Fibroblast of the conjunctiva (primary cell): ENCODE data around the gene LENEP.

Experiments
- DNase-seq: peaks from one replicate; pipeline ENCODE4 v3.0.0-alpha.2; 2010; ENCODE audit warnings: low read depth

The LENEP gene

GRCh38 chr1:154960446-154961136 lies 32.8 kb upstream of the LENEP start:
- DNase-seq = no peak

GRCh38 chr1:154961207-154962155 lies 31.9 kb upstream of the LENEP start, which contains the start of gene PYGO2:
Gene PYGO2 (minus strand): TSS chr1:154961782. CDS start chr1:154961576, 206 bp downstream.
- peak; percentile 41 for DNase-seq

GRCh38 chr1:154962156-154962749 lies 31.1 kb upstream of the LENEP start:
- no peak for DNase-seq

DNA sequence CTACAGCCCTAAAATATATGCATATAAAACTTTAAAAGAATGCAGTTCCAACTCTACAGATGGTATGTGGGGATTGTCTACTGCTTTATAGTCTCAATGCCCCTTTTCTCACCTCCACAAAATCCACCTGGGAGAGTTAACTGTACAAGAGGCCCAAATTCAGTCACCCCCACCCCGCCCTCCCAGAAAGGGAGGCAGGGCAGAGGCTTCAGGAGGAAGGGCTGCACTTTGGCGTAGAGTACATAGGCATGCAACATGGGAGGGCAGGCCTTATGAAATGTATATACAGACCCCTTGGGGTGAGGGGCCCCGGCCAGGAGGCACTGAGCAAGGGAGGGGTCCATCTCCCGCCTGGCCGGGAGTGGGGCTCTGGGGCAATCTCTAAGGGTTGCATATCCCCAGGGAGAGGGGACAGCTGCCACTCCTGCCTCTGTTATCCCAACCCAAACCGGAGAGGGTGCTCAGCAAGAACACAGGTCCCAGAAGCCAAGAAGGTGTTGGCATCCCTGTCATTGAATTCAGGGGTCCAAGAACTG lies 30.5 kb upstream of the LENEP start:
- no peak for DNase-seq

GRCh38 chr1:154963643-154964042 lies 29.7 kb upstream of the LENEP start:
- DNase-seq = no peak

DNA sequence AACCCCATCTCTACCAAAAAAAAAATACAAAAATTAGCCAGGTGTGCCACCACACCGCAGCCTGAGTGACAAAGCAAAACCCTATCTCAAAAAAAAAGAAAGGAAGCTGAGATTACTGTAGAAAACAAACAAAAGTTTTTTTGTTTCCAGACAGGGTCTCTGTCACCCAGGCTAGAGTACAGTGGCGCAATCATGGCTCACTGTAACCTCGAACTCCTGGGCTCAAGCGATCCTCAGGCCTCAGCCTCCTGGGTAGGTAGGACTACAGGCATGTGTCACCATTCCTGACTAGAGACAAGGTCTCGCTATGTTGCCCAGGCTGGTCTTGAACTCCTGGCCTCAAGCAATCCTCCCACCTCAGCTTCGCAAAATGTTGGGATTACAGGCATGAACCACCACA lies 29.0 kb upstream of the LENEP start:
- DNase-seq = no peak

GRCh38 chr1:154966111-154966510 lies 27.3 kb upstream of the LENEP start:
- no peak for DNase-seq

DNA sequence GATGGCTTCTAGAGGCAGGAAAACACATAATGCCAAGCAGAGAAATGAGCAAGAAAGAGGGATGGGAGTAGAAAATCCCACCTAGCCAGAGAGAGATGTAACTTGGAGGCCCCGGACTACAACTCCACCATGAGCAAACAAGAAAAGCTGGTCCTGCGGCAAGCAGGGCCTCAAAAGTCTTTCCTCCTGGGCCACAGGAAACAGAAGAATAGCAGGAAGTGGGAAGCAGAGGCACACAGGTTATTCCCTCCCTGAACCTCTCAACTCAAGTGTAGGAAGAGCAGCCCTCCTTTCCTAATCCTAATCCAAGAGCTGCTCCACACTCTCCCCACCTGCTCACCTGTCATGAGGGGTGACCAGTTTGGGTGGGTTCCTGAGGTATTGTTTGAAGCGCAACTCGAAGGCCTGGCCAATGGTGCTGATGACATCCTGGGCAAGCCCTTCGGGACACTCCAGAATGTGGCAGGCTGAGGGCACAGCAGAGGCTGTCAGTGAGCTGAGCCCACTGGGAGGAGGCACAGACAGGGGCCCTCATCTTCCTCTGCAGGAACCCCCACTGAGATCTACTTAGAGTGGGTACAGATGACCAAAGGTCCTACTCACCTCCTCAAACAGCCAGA lies 25.9 kb upstream of the LENEP start:
- DNase-seq = no peak

DNA sequence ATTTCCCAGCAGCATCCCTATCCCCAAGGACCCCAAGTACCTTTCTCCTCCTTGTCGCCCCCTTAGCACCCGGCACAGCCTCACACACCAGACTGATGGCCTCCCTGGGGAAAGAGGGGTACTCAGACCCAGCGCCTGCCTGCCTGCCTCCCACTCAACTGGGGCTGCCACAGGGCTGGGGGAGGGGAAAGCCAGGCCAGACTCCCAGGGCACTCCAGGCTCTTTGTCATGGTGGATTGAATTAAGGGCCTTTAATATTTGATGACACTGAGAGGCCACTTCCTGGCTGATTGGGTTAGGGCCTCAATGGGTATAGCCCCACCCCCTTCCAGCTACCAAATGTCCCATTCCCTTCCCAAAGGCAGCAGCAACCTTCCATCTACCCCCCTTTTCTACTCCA lies 24.7 kb upstream of the LENEP start:
- DNase-seq = no peak

DNA sequence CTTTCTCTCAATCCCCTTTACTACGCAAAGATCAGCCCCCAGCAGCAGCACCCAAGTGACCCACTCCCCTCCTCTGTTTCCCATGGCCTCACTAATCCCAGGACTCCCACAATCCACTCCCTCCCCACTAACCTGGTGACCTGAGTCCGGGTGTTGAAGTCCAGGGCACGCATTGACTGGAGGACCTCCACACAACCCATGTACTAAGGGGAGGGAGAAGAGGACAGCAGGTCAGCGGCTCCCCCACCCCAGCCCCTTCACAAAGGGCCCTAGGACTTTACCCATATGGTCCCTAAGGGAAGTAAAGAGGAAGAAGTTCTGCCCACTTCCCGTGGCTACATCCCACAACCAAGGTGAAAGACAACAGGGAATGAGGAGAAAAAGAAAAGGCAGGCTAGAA lies 24.1 kb upstream of the LENEP start:
- DNase-seq = no peak

GRCh38 chr1:154969860-154970452 lies 23.4 kb upstream of the LENEP start:
- no peak for DNase-seq

GRCh38 chr1:154970631-154971340 lies 22.6 kb upstream of the LENEP start, which contains the start of gene SHC1:
Gene SHC1 (minus strand): TSS chr1:154970747. CDS start chr1:154970526, 221 bp downstream.
- DNase-seq = peak; percentile 91

- peak; percentile 31 for DNase-seq
Observed at GRCh38 chr1:154971341-154971998, 21.9 kb upstream of the LENEP start.

DNA sequence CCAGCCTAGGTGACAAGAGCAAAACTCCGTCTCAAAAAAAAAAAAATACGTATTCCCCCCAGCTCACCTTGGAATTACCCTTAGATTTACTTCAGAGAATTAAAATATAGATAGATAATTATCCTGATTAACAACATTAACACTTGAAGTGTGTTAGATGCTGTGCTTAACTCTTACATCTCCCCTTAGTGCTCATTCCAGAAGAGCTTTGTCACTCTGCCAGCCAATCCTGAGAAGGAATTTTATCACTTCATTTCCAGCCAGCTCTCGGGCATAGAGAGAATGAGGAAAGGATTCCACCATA lies 21.2 kb upstream of the LENEP start:
- DNase-seq = no peak

DNA sequence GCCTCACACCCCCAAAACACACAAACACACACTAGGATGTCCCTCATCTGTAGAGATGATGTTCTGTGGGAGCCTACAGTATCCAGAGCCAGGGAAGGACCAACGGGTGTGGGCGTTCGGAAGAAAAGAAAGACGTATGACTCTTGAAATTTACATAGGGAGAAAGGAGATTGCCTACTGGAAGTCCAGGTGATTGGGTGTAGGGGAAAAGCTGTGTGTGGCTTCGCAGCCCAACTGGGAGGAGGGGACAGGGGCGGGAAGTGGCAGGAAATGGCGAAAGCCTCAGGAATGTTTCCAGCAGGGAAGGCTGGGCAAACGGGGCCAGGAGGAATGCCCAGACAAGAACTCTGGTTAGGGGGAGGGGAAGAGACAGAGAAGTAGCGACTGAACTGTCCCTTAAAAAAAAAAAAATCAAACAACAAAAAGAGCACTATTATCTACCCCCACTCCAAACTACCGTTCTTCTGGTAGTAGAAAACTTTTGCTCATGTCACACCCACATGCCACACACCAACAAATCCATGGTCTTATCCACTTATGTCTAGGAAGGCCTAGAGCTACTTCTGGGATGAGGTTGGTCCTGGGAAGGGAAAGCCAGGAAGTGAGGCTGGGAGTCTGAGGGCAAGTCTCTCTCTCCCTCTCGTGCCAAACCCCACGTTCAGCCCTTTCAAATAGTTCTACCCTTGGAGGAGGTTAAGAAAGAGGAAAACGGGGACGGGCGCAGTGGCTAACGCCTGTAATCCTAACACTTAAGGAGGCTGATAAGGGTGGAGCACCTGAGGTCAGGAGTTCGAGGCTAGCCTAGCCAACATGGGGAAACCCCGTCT lies 20.7 kb upstream of the LENEP start:
- peak; percentile 84 for DNase-seq

DNA sequence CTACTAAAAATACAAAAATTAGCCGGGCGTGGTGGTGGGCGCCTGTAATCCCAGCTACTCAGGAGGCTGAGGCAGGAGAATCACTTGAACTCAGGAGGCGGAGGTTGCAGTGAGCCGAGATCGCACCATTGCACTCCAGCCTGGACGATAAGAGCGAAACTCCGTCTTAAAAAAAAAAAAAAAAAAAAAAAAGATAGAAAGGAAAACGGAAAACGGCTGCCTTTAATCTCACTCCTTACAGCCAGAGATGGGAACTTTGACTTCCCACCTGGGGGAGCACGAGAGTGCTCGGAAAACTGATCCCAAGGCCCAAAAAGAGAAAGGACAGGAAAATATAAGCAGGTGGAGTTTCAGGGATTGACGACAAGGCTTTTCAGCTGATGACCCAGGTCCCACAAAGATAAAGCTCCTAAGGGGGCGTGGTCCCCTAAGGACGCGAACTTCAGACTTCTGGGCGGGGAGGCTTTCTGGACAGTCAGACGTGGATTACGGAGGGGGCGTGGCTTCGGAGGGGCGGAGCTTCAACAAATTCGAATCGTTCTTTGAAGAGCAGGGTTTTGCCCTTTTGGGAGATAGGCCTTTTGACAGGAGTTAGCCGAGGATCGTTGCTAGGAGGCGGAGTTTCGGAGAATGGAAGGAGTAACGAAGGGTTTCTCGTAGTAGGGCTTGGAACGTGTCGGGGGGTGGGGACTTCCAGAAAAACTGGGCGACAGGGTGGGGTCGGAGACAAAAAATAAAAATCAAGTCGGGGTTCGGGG lies 19.9 kb upstream of the LENEP start:
- DNase-seq = peak; percentile 96

- peak; percentile 100 for DNase-seq
Observed at GRCh38 chr1:154974102-154974807, 19.1 kb upstream of the LENEP start, which contains the start of gene CKS1B. Gene CKS1B (plus strand): TSS chr1:154974681. CDS start chr1:154974746, 65 bp downstream.

GRCh38 chr1:154974808-154975408 lies 18.5 kb upstream of the LENEP start:
- peak; percentile 95 for DNase-seq
